Vein endothelial cell (primary cell): Measurements from ENCODE around the gene GPR34. TPM values are rescaled to one million over a fixed set of nuclear protein-coding genes. Genes with fewer than 3 reads are reported as not detected.

ENCODE experiments used
- small RNA-seq: library from RNA; depleted of rRNA; stranded (forward); fragments of <200 nt; gene quantifications from one replicate; pipeline ENCODE3, GENCODE V24; 2012
- total RNA-seq: library from RNA; depleted of rRNA; stranded (reverse); fragments of >200 nt; gene quantifications from 2 replicates; pipeline ENCODE4 v1.2.3, GENCODE V29; 2012

The GPR34 gene, protein sequence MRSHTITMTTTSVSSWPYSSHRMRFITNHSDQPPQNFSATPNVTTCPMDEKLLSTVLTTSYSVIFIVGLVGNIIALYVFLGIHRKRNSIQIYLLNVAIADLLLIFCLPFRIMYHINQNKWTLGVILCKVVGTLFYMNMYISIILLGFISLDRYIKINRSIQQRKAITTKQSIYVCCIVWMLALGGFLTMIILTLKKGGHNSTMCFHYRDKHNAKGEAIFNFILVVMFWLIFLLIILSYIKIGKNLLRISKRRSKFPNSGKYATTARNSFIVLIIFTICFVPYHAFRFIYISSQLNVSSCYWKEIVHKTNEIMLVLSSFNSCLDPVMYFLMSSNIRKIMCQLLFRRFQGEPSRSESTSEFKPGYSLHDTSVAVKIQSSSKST
- not detected in 2 replicates for total RNA-seq

DNA sequence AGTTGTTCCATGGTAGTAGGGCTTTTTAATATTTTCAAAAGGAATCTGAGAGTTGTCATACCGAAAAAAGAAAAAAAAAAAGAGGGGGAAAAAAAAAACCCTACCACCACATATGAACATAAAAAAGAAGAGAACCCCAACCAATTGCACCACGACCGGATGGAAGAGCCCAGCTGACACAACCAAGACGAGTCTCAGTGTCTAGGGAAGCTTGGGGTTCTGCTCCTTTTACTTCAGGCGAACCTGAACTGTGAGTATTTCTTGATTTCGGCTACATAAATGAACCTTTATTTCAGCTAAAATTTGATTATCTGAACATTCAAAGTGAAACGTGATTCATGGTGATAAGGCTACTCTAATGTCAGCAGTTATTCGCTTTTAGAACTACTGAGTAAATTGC lies at the start of gene GPR34:
Gene GPR34 (plus strand): TSS at position 139 of the 400 bp plus-strand sequence. CDS start 6,661 bp downstream, outside the sequence.

DNA sequence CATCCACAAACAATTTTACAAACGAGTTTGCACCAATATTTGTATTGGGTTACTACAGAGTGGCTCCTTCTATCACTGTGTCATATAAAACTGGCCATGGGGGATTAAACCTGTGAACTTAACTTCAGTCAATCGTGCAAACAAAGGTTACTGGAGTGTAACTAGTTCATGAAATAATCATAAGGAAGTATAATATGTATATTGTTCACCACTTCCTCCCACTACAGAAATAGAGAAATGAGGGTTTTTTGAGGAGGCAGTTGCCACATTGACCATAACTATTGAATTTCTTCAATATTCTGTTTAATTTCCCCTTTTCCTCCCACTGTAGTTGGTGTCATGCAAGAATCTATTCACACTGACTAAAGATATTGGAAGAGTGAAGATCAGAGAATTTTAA lies 35.1 kb downstream of the GPR34 start, which contains the start of gene GPR82:
Gene GPR82 (plus strand): TSS at position 356 of the 400 bp plus-strand sequence. CDS start 2,846 bp downstream, outside the sequence.

Small RNA genes within 50 kb of the gene (small RNA-seq; reads per million reads assigned to genes)
- gene RN7SL144P: not detected

Other genes starting within 250 kb of the GPR34 start
- gene NYX, start 241.6 kb upstream of the GPR34 start, total RNA-seq: not detected in 2 replicates
- gene GPR82, start 35.2 kb downstream of the GPR34 start, total RNA-seq: not detected in 2 replicates
- 17.5 and 30.1 TPM in 2 replicates for gene CASK, start 234.6 kb downstream of the GPR34 start, total RNA-seq